Measurements from ENCODE around the gene PRLR. TPM values are rescaled to one million over a fixed set of nuclear protein-coding genes. Genes with fewer than 3 reads are reported as not detected.

PRLR gene
- polyA plus RNA-seq, 3 donors from 2014 or later, result not detected

GRCh38 chr5:35029333-35029732 lies 201.0 kb downstream of the PRLR start:
- Mint-ChIP-seq H3K4me1 (no peaks in the 10 kb centered on the region), H3K9me3 (peaks cover 0 to 3% (median 0%) of the 10 kb centered on the region in 6 donors), H3K27me3 (ENCODE audit: low read depth in 3 of 3) (peaks cover 0 to 7% (median 5%) of the 10 kb centered on the region in 3 donors), H3K4me3 (no peak overlapping the region), H3K27ac (no peak overlapping the region), H3K36me3 (no peaks in the 10 kb centered on the region)
- no peak for DNase-seq

- Mint-ChIP-seq H3K27me3 (ENCODE audit: low read depth in 3 of 3) (peaks cover 0 to 7% (median 2%) of the 10 kb centered on the region in 3 donors), H3K27ac (no peak overlapping the region), H3K36me3 (no peaks in the 10 kb centered on the region), H3K9me3 (no peaks in the 10 kb centered on the region), H3K4me1 (no peaks in the 10 kb centered on the region), H3K4me3 (no peak overlapping the region)
- no peak for DNase-seq
Observed at GRCh38 chr5:35026941-35027340, 203.3 kb downstream of the PRLR start.

GRCh38 chr5:35026280-35026840 lies 203.9 kb downstream of the PRLR start:
- DNase-seq, result no peak
- Mint-ChIP-seq H3K4me3 (no peak overlapping the region), H3K4me1 (no peaks in the 10 kb centered on the region), H3K9me3 (no peaks in the 10 kb centered on the region), H3K36me3 (no peaks in the 10 kb centered on the region), H3K27ac (no peak overlapping the region), H3K27me3 (ENCODE audit: low read depth in 3 of 3) (peaks cover 0 to 7% (median 2%) of the 10 kb centered on the region in 3 donors)

- H3K9me3 Mint-ChIP-seq, result no peaks in the 10 kb centered on the region
- DNase-seq, result no peak
- H3K36me3 Mint-ChIP-seq, result no peaks in the 10 kb centered on the region
- H3K27ac Mint-ChIP-seq, result no peak overlapping the region
- no peak overlapping the region for H3K4me3 Mint-ChIP-seq
- H3K4me1 Mint-ChIP-seq, result no peaks in the 10 kb centered on the region
- H3K27me3 Mint-ChIP-seq (ENCODE audit: low read depth in 3 of 3), result peaks cover 0 to 7% (median 2%) of the 10 kb centered on the region in 3 donors
Observed at GRCh38 chr5:35024911-35025510, 205.3 kb downstream of the PRLR start.

- H3K4me3 Mint-ChIP-seq, result no peak overlapping the region
- no peak for DNase-seq
- H3K9me3 Mint-ChIP-seq, result no peaks in the 10 kb centered on the region
- no peaks in the 10 kb centered on the region for H3K4me1 Mint-ChIP-seq
- no peaks in the 10 kb centered on the region for H3K36me3 Mint-ChIP-seq
- peaks cover 0 to 2% (median 2%) of the 10 kb centered on the region in 3 donors for H3K27me3 Mint-ChIP-seq (ENCODE audit: low read depth in 3 of 3)
- H3K27ac Mint-ChIP-seq, result no peak overlapping the region
Observed at GRCh38 chr5:35023391-35024178, 206.7 kb downstream of the PRLR start.

GRCh38 chr5:35016174-35017051 lies 213.9 kb downstream of the PRLR start:
- Mint-ChIP-seq H3K9me3 (no peaks in the 10 kb centered on the region), H3K4me1 (no peaks in the 10 kb centered on the region), H3K36me3 (no peaks in the 10 kb centered on the region), H3K4me3 (no peak overlapping the region), H3K27ac (no peak overlapping the region), H3K27me3 (ENCODE audit: low read depth in 3 of 3) (peaks cover 0 to 8% (median 0%) of the 10 kb centered on the region in 3 donors)
- no peak for DNase-seq

GRCh38 chr5:35015063-35015462 lies 215.2 kb downstream of the PRLR start:
- H3K27ac Mint-ChIP-seq, result no peak overlapping the region
- H3K27me3 Mint-ChIP-seq (ENCODE audit: low read depth in 3 of 3), result peaks cover 0 to 8% (median 0%) of the 10 kb centered on the region in 3 donors
- peaks cover 0 to under 1% (median 0%) of the 10 kb centered on the region in 6 donors for H3K9me3 Mint-ChIP-seq
- no peak for DNase-seq
- H3K4me3 Mint-ChIP-seq, result no peak overlapping the region
- no peaks in the 10 kb centered on the region for H3K4me1 Mint-ChIP-seq
- no peaks in the 10 kb centered on the region for H3K36me3 Mint-ChIP-seq

GRCh38 chr5:35012796-35013195 lies 217.5 kb downstream of the PRLR start:
- Mint-ChIP-seq H3K4me3 (no peak overlapping the region), H3K27me3 (ENCODE audit: low read depth in 3 of 3) (peaks cover 0 to 9% (median 1%) of the 10 kb centered on the region in 3 donors), H3K9me3 (peaks cover 0 to 2% (median 0%) of the 10 kb centered on the region in 6 donors), H3K27ac (no peak overlapping the region), H3K4me1 (no peaks in the 10 kb centered on the region), H3K36me3 (no peaks in the 10 kb centered on the region)
- DNase-seq, result no peak

GRCh38 chr5:35012365-35012764 lies 217.9 kb downstream of the PRLR start:
- Mint-ChIP-seq H3K4me3 (no peak overlapping the region), H3K27ac (no peak overlapping the region), H3K27me3 (ENCODE audit: low read depth in 3 of 3) (peaks cover 0 to 9% (median 1%) of the 10 kb centered on the region in 3 donors), H3K36me3 (no peaks in the 10 kb centered on the region), H3K4me1 (no peaks in the 10 kb centered on the region), H3K9me3 (peaks cover 0 to 2% (median 0%) of the 10 kb centered on the region in 6 donors)
- no peak for DNase-seq

- Mint-ChIP-seq H3K9me3 (peaks cover 0 to 2% (median 0%) of the 10 kb centered on the region in 6 donors), H3K36me3 (no peaks in the 10 kb centered on the region), H3K27ac (no peak overlapping the region), H3K27me3 (ENCODE audit: low read depth in 3 of 3) (peaks cover 0 to 7% (median 3%) of the 10 kb centered on the region in 3 donors), H3K4me3 (no peak overlapping the region), H3K4me1 (no peaks in the 10 kb centered on the region)
- DNase-seq, result no peak
Observed at GRCh38 chr5:35010676-35011075, 219.6 kb downstream of the PRLR start.

- Mint-ChIP-seq H3K4me3 (no peak overlapping the region), H3K4me1 (no peaks in the 10 kb centered on the region), H3K9me3 (peaks cover 0 to 2% (median 0%) of the 10 kb centered on the region in 6 donors), H3K27ac (no peak overlapping the region), H3K36me3 (no peaks in the 10 kb centered on the region), H3K27me3 (ENCODE audit: low read depth in 3 of 3) (peaks cover 0 to 8% (median 6%) of the 10 kb centered on the region in 3 donors)
- DNase-seq, result no peak
Observed at GRCh38 chr5:35009657-35010056, 220.6 kb downstream of the PRLR start.

GRCh38 chr5:35009019-35009418 lies 221.3 kb downstream of the PRLR start:
- Mint-ChIP-seq H3K9me3 (peaks cover 0 to 2% (median 0%) of the 10 kb centered on the region in 6 donors), H3K36me3 (no peaks in the 10 kb centered on the region), H3K27ac (no peak overlapping the region), H3K4me1 (no peaks in the 10 kb centered on the region), H3K4me3 (no peak overlapping the region), H3K27me3 (ENCODE audit: low read depth in 3 of 3) (peaks cover 0 to 10% (median 6%) of the 10 kb centered on the region in 3 donors)
- no peak for DNase-seq

GRCh38 chr5:35004771-35005170 lies 225.5 kb downstream of the PRLR start:
- H3K9me3 Mint-ChIP-seq, result no peaks in the 10 kb centered on the region
- H3K36me3 Mint-ChIP-seq, result no peaks in the 10 kb centered on the region
- peaks cover 3 to 7% (median 6%) of the 10 kb centered on the region in 3 donors for H3K27me3 Mint-ChIP-seq (ENCODE audit: low read depth in 3 of 3)
- no peak overlapping the region for H3K4me3 Mint-ChIP-seq
- H3K4me1 Mint-ChIP-seq, result no peaks in the 10 kb centered on the region
- DNase-seq, result no peak
- no peak overlapping the region for H3K27ac Mint-ChIP-seq
